Immature natural killer cell (primary cell): ENCODE results near the gene GRK5. TPM values are rescaled to one million over a fixed set of nuclear protein-coding genes. Genes with fewer than 3 reads are reported as not detected.
A peak's percentile ranks its signal among the peaks of the same experiment; 100 is the strongest.

Source experiments
- DNase-seq, 3 donors: peaks; one replicate each; pipeline ENCODE4 v3.0.0; 2022; ENCODE audit warnings: mixed read lengths in 1 of 3
- H3K27ac Mint-ChIP-seq, 6 donors: one replicate each; pipeline ENCODE4 v1.8.0; 2020; ENCODE audit warnings: mixed read lengths in 6 of 6, mild to moderate bottlenecking in 5 of 6, inconsistent platforms in 4 of 6, moderate library complexity in 3 of 6
- H3K27me3 Mint-ChIP-seq, 3 donors: one replicate each; pipeline ENCODE4 v1.8.0; 2020 to 2021; ENCODE audit warnings: low read depth in 3 of 3, mild to moderate bottlenecking in 3 of 3, mixed read lengths in 3 of 3, moderate library complexity in 3 of 3, inconsistent platforms in 1 of 3
- H3K36me3 Mint-ChIP-seq, 3 donors: one replicate each; pipeline ENCODE4 v1.8.0; 2020; ENCODE audit warnings: mixed read lengths in 3 of 3, inconsistent platforms in 2 of 3, mild to moderate bottlenecking in 2 of 3
- H3K4me1 Mint-ChIP-seq, 2 donors: one replicate each; pipeline ENCODE4 v1.8.0; 2020; ENCODE audit warnings: inconsistent platforms in 2 of 2, mild to moderate bottlenecking in 2 of 2, mixed read lengths in 2 of 2, moderate library complexity in 1 of 2
- H3K4me3 Mint-ChIP-seq, 5 donors: one replicate each; pipeline ENCODE4 v1.8.0; 2020; ENCODE audit warnings: mild to moderate bottlenecking in 5 of 5, mixed read lengths in 5 of 5, inconsistent platforms in 3 of 5, moderate library complexity in 3 of 5
- H3K9me3 Mint-ChIP-seq, 6 donors: one replicate each; pipeline ENCODE4 v1.8.0; 2020; ENCODE audit warnings: mild to moderate bottlenecking in 6 of 6, mixed read lengths in 6 of 6, inconsistent platforms in 4 of 6, moderate library complexity in 3 of 6
- polyA plus RNA-seq, 3 donors: library from polyadenylated mRNA; unstranded; fragments of 300-500 nt; fragmentation: Illumina TruSeq; gene quantifications; one replicate each; pipeline ENCODE4 v1.2.3, GENCODE V29; 2021

Gene GRK5
- polyA plus RNA-seq, 3 donors from 2014 or later: 2.1 to 12.4 (median 3.3) TPM

DNA sequence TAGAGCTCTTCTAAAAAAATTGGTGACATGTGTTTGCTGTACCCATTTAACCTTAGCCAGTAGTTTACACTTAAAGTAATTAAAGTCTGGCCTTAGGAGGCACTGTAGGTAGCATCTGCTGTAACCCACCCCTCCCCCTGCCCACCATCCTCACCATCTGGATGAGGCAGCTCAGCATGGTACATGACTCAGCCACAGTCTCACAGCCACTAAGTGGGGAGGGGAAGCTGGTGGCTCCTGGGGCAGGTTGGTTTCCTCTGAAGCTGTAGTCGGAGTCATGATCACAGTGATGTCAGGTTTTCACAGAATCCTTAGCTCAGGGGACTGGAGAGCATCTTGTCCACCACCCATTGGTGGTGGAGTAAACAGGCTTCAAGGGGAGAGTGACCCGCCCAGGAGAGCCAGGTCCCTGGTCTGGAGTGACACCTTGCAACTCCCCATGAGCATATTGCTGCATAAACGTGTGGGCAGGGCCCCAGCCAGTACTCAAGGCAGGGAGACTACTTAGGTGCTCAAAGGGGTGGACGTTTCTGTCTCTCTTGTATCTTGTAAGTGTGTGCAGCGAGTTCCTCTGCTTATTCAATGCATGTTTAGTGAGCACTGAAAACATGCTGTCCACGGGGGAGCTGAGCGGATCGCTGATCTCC is 125.9 kb downstream of the GRK5 start:
- H3K9me3 Mint-ChIP-seq: no peaks in the 10 kb centered on the region
- H3K4me1 Mint-ChIP-seq: peaks cover 29 to 36% of the 10 kb centered on the region in 2 donors
- H3K27me3 Mint-ChIP-seq: peaks cover 0 to 5% (median 4%) of the 10 kb centered on the region in 3 donors
- peak in 1 of 3 donors; percentile 38 for DNase-seq
- H3K27ac Mint-ChIP-seq: peak overlapping the region in 3 of 6 donors; percentile 2 to 57 (median 53)
- H3K36me3 Mint-ChIP-seq: peaks cover 4 to 31% (median 14%) of the 10 kb centered on the region in 3 donors
- H3K4me3 Mint-ChIP-seq: no peak overlapping the region

DNA sequence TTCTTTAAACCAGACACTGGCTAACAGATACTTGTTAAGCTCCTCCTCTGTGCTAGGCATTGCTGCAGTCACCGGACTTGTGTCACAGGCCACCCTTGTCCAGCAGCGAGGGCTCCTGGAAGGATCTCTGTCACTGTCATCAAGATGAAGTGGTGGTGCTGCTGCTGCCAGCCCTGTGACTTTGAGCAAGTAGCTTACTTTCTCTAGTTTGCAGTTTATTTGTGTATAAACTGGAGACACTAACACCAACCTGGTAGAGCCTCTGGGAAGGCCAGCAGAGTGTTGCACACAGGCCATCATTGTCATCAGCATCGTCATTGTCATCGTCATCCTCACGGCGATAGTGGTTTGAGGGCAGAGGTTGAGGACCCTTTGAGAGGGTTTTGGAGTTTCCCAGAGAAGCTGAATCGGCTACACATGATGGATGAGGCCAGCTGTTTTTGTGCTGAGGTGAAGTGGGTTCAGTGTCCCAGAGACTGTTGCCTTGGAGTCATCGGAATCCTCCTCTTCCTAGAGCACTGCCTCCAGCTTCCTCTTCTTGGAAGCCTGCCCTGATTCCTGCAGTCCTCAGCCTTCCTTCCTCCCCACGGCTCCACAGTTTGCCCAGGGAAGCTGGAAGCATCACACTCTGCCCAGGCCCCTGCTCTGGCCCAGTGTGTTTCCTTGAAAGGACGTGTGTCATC is 128.4 kb downstream of the GRK5 start:
- H3K27ac Mint-ChIP-seq: peak overlapping the region in 1 of 6 donors; percentile 17
- H3K4me3 Mint-ChIP-seq: no peak overlapping the region
- H3K27me3 Mint-ChIP-seq: peaks cover 0 to 7% (median 5%) of the 10 kb centered on the region in 3 donors
- H3K9me3 Mint-ChIP-seq: peaks cover 0 to 1% (median 0%) of the 10 kb centered on the region in 6 donors
- peaks cover 4 to 27% (median 14%) of the 10 kb centered on the region in 3 donors for H3K36me3 Mint-ChIP-seq
- no peak for DNase-seq
- H3K4me1 Mint-ChIP-seq: peaks cover 29 to 39% of the 10 kb centered on the region in 2 donors

DNA sequence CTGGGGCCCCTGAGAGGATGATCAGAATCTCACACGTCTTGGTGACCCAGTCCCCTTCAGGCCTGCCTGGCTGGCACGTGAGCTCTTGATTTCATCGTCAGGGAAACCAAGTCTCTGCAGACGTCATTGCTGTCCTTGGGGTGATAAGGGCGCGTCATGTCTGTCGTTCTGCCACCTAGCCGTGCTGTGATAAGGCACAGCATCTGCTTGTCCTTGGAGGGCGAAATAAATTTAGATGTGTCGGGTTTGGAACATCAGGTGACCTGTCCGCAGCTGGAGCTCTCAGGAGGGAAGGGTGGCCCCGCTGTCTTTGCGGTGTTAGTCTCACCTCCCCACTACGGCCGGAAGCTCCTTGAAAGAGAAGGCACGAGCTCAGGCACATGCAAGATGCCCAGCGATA is 129.2 kb downstream of the GRK5 start:
- peaks cover 0 to 1% (median 0%) of the 10 kb centered on the region in 6 donors for H3K9me3 Mint-ChIP-seq
- H3K27me3 Mint-ChIP-seq: peaks cover 0 to 8% (median 7%) of the 10 kb centered on the region in 3 donors
- peak overlapping the region in 1 of 6 donors; percentile 61 for H3K27ac Mint-ChIP-seq
- H3K4me3 Mint-ChIP-seq: no peak overlapping the region
- peaks cover 4 to 32% (median 13%) of the 10 kb centered on the region in 3 donors for H3K36me3 Mint-ChIP-seq
- peaks cover 37 to 47% of the 10 kb centered on the region in 2 donors for H3K4me1 Mint-ChIP-seq
- no peak for DNase-seq

DNA sequence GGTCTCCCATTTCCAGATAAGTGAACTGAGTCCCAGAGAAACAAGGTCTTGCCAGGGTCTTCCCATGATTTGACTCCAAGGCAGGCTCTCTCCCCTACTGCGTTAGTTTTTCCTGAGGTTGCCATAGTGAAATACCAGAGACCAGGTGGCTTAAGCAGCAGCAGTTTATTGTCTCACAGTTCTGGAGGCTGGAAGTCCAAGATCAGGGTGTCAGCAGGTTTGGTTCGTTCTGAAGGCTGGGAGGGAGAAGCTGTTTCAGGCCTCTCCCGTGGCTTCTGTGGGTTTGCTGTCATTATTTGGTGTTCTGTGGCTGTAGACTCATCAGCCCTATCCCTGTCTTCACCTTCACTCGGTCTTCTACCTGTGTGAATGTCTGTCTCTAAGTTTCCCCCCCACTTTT is 129.9 kb downstream of the GRK5 start:
- Mint-ChIP-seq H3K27ac (no peak overlapping the region), H3K4me3 (no peak overlapping the region), H3K36me3 (peaks cover 4 to 32% (median 10%) of the 10 kb centered on the region in 3 donors), H3K27me3 (peaks cover 0 to 7% (median 7%) of the 10 kb centered on the region in 3 donors), H3K9me3 (peaks cover 0 to 1% (median 0%) of the 10 kb centered on the region in 6 donors), H3K4me1 (peaks cover 43 to 52% of the 10 kb centered on the region in 2 donors)
- DNase-seq: no peak

DNA sequence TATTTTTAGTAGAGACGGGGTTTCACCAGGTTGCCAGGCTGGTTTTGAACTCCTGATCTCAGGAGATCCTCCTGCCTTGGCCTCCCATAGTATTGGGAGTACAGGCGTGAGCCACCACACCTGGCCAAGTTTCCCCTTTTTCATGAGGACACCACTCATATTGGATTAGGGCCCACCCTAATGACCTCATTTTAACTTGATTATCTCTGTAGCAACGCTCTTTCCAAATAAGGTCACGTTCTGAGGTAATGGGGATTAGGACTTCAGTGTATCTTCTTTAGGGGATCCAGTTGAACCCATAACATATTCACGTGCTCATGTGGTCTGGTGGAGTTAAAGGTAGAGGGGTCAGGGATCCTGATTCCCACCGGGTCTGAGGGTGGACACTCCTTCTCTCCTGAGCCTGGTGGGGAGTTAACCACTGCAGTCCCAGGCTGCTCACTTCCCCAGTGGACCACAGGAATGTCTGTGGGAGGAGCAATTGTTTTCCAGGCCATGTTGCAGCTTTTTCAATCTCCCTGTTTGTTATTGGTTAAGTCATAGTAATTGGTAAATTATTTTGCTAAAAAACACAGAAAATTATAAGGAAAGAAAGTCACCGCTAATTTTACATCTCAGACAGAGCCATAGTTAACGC is 130.5 kb downstream of the GRK5 start:
- H3K9me3 Mint-ChIP-seq: peaks cover 0 to 1% (median 0%) of the 10 kb centered on the region in 6 donors
- no peak for DNase-seq
- H3K4me3 Mint-ChIP-seq: no peak overlapping the region
- H3K27ac Mint-ChIP-seq: peak overlapping the region in 1 of 6 donors; percentile 33
- peaks cover 4 to 27% (median 13%) of the 10 kb centered on the region in 3 donors for H3K36me3 Mint-ChIP-seq
- H3K27me3 Mint-ChIP-seq: peaks cover 0 to 10% (median 7%) of the 10 kb centered on the region in 3 donors
- H3K4me1 Mint-ChIP-seq: peaks cover 45 to 53% of the 10 kb centered on the region in 2 donors

DNA sequence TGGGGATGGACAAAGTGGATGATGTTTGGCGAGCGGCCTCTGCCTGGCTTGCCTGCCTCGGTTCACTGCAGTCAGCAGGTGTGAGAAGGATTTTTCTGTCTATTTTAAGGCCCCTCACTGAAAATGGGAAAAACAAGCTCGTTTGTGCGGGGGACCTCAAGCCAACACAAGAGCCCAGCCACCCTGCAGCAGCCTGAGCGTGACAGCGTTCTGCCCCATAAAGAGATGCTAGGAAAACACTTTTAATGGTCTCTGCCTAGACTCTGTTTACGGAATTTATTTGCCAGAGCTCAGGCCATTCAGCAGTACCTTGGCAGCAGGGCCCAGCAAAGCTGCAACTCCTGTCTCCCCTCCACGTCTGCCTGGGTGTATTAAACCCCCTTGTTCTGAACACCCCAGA is 131.7 kb downstream of the GRK5 start:
- Mint-ChIP-seq H3K9me3 (peaks cover 0 to 1% (median 0%) of the 10 kb centered on the region in 6 donors), H3K36me3 (peaks cover 0 to 20% (median 13%) of the 10 kb centered on the region in 3 donors), H3K27me3 (peaks cover 2 to 10% (median 7%) of the 10 kb centered on the region in 3 donors), H3K27ac (no peak overlapping the region), H3K4me1 (peaks cover 45 to 52% of the 10 kb centered on the region in 2 donors), H3K4me3 (no peak overlapping the region)
- no peak for DNase-seq

DNA sequence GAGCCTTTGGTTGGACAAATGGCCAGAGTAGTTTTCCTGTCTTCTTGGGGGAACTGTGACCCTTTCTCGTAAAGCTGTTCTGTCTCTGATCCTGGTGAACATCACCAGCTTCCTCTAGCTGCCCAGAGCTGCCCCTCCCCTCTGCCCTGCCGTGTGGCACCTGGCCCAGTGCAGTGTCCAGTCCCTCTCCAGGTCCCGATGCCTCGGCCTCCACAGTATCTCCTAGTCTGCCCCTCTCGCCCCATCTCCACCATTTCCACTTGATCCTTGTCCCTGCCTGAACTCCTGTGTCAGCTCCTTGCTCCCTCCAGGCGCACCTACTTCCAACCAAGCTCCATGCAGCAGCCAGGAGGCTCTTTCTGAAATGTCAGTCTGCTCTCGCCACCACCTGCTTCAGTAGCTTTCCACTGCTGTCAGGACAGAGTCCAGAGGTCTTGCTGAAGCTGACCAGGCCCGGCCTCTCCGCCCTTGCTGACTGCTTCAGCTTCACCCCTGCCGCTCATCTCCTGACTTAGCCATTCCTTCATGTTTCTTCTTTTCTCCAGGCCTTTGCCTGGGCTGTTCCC is 133.6 kb downstream of the GRK5 start:
- DNase-seq: no peak
- H3K9me3 Mint-ChIP-seq: peaks cover 0 to 1% (median 0%) of the 10 kb centered on the region in 6 donors
- H3K4me3 Mint-ChIP-seq: no peak overlapping the region
- H3K27me3 Mint-ChIP-seq: peaks cover 2 to 11% (median 5%) of the 10 kb centered on the region in 3 donors
- peak overlapping the region in 3 of 6 donors; percentile 51 to 75 (median 69) for H3K27ac Mint-ChIP-seq
- peaks cover 59 to 67% of the 10 kb centered on the region in 2 donors for H3K4me1 Mint-ChIP-seq
- peaks cover 4 to 25% (median 18%) of the 10 kb centered on the region in 3 donors for H3K36me3 Mint-ChIP-seq

DNA sequence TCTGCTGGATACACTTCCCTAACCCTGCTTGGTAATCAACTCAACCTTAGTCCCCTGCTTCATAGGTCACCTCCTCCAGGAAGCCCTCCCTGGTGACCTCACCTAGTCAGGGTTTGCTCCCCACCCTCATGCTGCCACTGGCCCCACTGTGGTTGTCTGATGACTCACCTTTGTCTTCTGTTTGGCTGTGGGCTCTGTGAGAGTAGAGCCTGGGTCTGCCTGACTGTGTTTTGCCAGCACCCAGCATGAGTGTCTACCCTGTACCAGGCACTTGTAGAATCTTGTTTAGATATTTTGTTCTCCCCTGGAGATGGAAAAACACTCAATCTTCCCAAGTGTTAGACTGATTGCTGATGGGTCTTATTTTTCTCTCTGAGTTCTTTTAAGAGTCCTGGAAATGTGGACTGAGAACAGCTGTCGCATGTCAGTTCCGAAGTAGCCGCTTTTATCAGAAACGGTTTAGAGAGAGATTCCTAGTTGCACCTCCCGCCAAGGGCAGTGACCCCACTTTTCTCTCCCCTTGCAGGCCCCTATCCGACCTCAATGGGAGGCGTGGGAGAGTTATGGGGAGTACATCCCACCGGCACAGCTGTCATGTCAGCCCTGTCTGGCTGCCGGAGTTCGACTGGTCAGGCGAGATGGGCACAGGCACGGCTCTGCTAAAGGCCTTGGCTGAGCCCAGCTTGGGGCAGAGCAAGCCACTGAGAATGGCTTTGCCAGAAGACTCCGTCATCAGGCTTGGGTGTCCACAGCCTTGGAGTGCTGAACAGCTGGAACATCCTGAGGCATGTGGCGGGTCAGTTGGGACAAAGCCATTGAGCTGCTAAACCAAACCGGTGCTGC is 134.3 kb downstream of the GRK5 start:
- Mint-ChIP-seq H3K4me3 (no peak overlapping the region), H3K27me3 (peaks cover 2 to 9% (median 5%) of the 10 kb centered on the region in 3 donors), H3K9me3 (peaks cover 0 to 1% (median 0%) of the 10 kb centered on the region in 6 donors), H3K27ac (peak overlapping the region in 3 of 6 donors; percentile 51 to 75 (median 69)), H3K36me3 (peaks cover 4 to 22% (median 16%) of the 10 kb centered on the region in 3 donors), H3K4me1 (peaks cover 56 to 66% of the 10 kb centered on the region in 2 donors)
- DNase-seq: peak in 1 of 3 donors; percentile 5

DNA sequence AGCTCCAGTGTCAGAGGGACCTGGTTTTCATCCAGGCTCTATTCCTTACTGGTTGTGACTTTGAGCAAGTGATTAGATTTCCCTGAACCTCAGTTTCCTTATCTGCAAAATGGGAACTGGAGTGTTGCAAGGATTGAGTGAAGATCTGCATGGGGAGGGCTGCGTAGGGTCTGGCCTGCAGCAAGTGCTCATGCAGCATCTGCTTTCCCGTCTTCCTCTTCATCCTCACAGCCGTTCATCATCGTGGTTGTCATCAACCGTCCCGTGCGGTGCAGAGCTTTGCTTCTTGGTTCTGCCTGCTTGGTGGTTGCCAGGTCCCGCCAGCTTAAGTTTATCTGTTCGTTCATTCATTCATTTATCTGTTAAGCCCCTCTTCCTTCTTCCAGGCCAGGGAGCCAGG is 135.0 kb downstream of the GRK5 start:
- H3K27ac Mint-ChIP-seq: peak overlapping the region in 3 of 6 donors; percentile 20 to 31 (median 22)
- H3K36me3 Mint-ChIP-seq: peaks cover 7 to 15% (median 9%) of the 10 kb centered on the region in 3 donors
- H3K4me1 Mint-ChIP-seq: peaks cover 50 to 60% of the 10 kb centered on the region in 2 donors
- peaks cover 2 to 9% (median 5%) of the 10 kb centered on the region in 3 donors for H3K27me3 Mint-ChIP-seq
- DNase-seq: no peak
- no peak overlapping the region for H3K4me3 Mint-ChIP-seq
- peaks cover 0 to 1% (median 0%) of the 10 kb centered on the region in 6 donors for H3K9me3 Mint-ChIP-seq

DNA sequence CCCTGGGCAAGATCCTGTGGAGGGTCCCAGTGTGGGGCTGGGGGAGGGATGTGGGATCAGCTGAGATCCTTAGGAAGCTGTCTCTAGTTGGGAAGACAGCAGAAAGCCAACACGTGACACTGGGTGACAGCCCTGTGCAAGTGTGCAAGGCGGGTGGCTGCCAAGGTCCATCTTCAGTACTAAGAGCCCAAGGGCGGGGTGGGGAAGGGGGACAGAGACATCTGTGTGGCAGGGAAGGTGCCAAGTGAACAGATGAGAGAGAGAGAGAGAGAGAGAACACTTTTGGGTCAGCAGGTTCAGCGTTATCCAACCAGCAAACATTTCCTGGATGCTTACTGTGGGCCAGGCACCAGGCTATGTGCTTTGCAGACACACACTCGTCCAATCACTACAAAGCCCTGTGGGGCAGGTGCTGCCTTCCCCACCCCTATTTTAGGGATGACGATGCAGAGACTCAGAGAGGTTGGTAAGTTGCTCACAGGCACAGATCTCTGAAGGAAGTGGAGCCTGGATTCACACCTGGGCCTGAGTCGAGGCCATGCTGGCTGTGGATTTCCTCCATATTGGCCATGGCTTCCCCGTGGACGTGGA is 135.7 kb downstream of the GRK5 start:
- no peak for DNase-seq
- Mint-ChIP-seq H3K4me1 (peaks cover 47 to 55% of the 10 kb centered on the region in 2 donors), H3K27me3 (peaks cover 2 to 9% (median 5%) of the 10 kb centered on the region in 3 donors), H3K4me3 (no peak overlapping the region), H3K9me3 (peaks cover 0 to 1% (median 0%) of the 10 kb centered on the region in 6 donors), H3K36me3 (peaks cover 7 to 10% (median 8%) of the 10 kb centered on the region in 3 donors), H3K27ac (peak overlapping the region in 2 of 6 donors; percentile 10 to 20)

DNA sequence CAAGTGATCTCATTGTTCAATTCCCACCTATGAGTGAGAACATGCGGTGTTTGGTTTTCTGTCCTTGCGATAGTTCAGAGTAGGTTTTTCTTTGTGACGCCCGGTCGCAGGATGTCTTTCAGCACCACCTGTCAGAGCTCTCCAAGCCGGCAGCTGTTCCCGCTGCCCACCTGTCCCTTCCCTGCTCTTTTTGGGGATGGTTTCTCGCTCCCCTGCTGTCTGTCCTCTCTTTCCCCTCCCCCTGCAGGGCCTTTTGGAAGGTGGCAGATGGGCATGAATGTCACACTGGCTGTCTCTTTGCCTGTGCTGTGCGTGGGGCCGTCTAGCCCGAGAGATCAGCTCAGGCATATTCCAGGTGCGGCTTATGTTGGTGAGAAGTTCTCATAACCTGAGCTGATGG is 137.0 kb downstream of the GRK5 start:
- Mint-ChIP-seq H3K27me3 (peaks cover 2 to 9% (median 5%) of the 10 kb centered on the region in 3 donors), H3K4me3 (peak overlapping the region in 1 of 5 donors; percentile 30), H3K9me3 (peaks cover 0 to 3% (median 0%) of the 10 kb centered on the region in 6 donors), H3K4me1 (peaks cover 53 to 55% of the 10 kb centered on the region in 2 donors), H3K36me3 (peaks cover 10 to 12% (median 11%) of the 10 kb centered on the region in 3 donors), H3K27ac (peak overlapping the region in 1 of 6 donors; percentile 40)
- DNase-seq: no peak
